Medulla oblongata (tissue), 1 donor: Measurements from ENCODE around the gene KCTD15.

Experiments
- DNase-seq: peaks from one replicate; pipeline ENCODE4 v3.0.0-alpha.2; 2015; ENCODE audit errors: extremely low spot score

The KCTD15 gene

DNA sequence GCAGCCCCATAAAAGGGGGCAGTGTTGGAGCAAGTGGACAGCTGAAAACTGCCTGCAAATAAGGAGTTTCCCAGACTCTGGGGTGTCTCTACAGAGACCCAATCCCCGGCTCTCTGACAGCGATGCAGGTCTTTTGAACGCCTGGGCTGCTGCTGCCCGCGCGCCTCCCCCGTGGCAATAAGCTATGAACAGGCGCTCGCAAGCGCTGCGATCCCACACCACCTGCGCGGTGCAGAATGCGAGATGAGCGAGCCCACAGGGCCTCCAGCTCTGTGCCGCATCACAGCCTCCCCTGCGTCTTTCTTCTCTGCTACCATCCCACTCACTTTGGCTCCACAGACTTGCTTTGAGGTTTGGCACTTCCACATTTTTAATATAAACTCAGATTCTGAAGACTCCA is 62.3 kb downstream of the KCTD15 start:
- DNase-seq, result no peak

DNA sequence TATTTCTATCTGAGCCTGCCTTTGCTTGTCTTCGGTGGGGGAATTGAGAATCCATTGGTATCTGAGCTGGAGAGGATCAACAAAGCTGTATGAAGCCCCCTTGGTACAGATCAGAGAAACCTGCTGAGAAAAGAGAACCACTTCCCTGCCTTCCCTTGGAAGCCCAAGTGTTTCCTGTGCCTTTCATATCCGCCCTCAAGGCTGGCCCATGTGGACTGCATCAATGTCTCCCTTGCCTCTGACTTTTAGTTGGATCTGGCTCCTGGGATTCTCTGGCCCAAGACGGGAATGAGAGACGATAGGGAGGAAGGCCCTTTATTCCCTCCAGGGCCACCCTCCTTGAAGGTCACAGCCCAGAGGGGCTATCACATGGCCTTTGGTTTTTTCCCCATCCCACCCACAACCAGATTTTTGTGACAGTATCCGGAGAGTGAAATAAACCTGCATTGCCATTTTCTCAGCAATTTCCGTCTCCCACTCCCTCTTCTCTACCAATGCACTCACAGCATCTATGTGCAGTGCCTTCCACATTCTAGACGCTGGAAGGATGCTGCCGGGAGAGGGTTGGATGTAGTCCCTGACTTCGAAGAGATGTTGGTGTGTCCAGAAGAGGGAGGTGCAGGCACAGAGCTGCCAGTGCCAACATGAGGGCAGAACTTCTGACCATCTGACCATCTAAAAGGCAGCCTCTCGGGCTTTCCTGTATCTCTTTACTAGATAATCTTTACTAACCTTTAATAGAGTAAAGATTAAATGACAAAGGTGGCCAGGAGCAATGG is 63.8 kb downstream of the KCTD15 start:
- DNase-seq, result no peak

DNA sequence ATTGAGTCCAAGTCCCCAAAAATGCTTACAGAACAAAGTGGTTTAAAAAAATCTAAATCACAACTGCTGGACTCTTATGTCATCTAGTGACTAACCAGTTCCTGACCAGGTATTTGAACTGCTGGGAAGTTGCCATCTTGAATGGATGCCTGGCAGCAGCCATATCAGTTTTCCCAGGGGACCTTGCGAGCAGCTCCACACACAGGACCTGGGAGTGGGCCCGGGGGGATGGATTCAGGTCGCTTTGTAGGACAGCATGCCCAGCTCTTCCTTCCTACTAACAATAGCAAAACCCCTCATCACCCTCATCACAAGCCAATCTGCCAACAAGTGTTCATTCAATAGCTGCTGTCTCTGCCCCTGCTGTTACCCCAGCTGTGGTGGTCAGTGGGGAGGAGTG is 65.3 kb downstream of the KCTD15 start:
- no peak for DNase-seq

DNA sequence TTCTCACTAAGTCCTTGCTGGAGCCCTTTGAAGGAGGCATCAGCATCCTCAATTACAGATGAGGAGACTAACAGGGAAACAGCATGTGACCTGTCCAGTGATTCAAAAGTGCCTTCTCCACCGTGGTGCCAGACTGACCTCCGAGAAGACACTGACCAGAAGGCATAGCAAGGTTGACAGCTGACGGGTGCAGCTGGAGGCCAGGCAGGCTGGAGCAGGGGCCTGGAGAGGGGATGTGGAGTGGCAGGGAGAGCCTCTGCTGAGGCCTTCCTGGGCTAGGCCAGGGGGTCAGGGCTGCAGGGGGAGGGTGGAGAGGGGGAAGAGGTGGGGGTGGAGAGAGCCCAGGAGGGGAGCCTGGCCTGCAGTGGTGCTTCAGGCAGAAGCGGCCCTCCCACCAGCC is 66.3 kb downstream of the KCTD15 start:
- DNase-seq, result no peak

DNA sequence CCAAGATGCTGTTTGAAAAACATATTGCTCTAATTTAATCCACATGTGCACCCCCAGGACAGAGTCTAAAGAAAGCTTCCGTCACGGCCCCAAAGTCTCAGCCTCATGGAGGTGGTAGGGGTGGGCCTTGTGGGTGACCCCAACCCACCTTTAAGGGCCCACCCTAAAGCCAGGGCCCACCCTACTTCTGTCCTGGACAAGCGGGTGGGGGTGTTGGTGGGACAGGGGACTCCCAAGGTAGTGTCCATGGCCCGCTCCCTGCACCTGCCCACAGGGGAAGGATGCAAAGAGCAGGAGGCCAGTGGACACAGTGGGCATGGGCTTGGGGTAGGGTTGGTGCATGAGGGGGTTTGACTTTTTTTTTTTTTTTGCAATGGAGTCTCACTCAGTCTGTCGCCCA is 66.8 kb downstream of the KCTD15 start:
- DNase-seq, result no peak

DNA sequence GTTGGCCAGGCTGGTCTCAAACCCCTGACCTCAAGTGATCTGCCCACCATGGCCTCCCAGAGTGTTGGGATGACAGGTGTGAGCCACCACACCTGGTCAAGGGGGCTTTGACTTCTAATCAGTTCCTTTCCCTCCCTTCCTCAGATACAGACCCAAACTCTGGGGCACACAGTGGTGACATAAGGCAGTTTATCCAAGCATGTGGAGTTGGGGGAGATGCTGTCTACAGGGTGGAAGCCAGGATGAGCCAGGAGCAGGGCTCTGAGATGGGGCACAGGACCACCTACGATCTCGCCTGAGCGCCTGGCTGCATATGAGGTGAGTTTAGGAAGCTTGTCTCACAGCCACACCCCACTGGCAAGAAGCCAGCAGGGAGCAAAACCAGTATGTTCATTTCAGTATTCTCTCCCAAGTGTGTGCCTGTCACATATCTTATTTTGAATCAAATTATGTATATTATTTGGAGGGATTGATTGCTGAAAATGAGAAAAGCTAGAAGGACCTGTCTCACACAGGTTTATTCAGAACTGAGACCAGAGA is 67.7 kb downstream of the KCTD15 start:
- no peak for DNase-seq

DNA sequence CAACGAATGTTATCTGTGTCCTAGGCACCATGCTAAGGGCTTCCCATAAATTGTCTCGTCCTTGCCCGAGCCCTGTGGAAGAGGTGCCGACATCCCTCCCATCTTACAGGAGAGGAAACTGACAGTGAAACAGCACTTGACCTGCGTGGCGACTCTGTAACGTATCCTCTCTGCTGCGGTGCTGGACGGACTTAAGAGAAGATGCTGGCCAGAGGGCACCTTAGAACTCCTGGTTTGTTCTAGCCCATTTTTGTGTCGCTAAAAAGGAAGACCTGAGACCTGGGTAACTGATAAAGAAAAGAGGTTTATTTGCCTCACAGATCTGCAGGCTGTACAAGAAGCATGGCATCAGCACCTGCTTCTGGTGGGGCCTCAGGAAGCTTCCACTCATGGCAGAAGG is 68.6 kb downstream of the KCTD15 start:
- DNase-seq, result no peak
